AG04449 (cell line): ENCODE data around the gene AKR1B1.

Source experiments
- CTCF ChIA-PET: fragments of 350-600 bp; formaldehyde crosslinking; extraction: SDS; loops from one replicate; lab custom pipeline; 2021; ENCODE audit warnings: antibody characterized with exemption; lab: Yijun Ruan, JAX
- POLR2A ChIA-PET: fragments of 400-600, 350-600 bp; formaldehyde crosslinking; extraction: SDS; loops from one replicate; lab custom pipeline; 2020; ENCODE audit warnings: antibody characterized with exemption, inconsistent platforms; lab: Yijun Ruan, JAX
- DNase-seq: peaks from one replicate; pipeline ENCODE4 v3.0.0-alpha.2; 2010; ENCODE audit warnings: low read depth, low spot score
- H3K4me3 ChIP-seq: 2 replicates; pipeline ENCODE4 v1.5.1; 2011; ENCODE audit warnings: low read depth, mild to moderate bottlenecking, control low read depth, low read length
- CTCF ChIP-seq: IDR thresholded peaks from one replicate; pipeline ENCODE4 v1.5.1; 2011; ENCODE audit warnings: mild to moderate bottlenecking, moderate library complexity, low read length, control low read depth, inconsistent platforms; ENCODE audit not compliant: insufficient read depth; ENCODE audit errors: missing control alignments

AKR1B1 gene

DNA sequence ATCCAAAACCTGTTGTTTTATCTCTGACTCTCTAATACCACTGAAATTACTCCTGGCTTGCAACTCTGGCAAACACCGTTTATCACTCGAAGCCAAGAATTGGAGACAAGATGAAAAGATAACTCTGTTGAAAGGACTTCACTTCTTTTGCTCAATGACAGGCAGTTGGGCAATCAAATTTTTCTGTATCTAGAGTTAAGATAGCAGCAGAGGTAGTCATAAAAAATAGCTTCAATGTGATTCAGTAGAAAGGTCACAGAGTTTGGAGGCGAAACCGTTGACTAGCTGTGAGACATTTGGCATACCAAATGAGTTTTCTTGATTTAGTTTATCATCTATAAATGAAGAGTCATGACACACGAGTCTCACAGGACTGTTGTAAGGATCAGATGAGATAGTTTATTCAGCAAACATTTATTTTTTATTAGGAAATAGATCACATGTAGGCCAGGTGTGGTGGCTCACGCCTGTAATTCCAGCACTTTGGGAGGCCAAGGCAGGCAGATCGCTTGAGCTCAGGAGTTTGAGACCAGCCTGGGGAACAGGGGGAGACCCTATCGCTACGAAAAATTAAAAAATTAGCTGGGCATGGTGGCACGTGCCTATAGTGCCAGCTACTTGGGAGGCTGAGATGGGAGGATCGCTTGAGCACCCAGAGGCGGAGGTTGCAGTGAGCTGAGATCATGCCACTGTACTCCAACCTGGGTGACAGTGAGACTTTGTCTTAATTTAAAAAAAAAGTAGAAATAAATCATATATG lies 23.6 kb downstream of the AKR1B1 start:
- no peak for TF ChIP-seq CTCF
- POLR2A ChIA-PET, result interaction anchor here (1.0 kb wide), 1 partner anchor 13 kb away, joined by 4 read pairs; no protein-coding TSS in a partner anchor
- no peak for DNase-seq
- CTCF ChIA-PET, result interaction anchor here (1.0 to 2.8 kb wide), 9 partner anchors 8 to 177 kb away, joined by 3 to 43 read pairs (median 4); no protein-coding TSS in a partner anchor
- no peak overlapping the region for H3K4me3 ChIP-seq

DNA sequence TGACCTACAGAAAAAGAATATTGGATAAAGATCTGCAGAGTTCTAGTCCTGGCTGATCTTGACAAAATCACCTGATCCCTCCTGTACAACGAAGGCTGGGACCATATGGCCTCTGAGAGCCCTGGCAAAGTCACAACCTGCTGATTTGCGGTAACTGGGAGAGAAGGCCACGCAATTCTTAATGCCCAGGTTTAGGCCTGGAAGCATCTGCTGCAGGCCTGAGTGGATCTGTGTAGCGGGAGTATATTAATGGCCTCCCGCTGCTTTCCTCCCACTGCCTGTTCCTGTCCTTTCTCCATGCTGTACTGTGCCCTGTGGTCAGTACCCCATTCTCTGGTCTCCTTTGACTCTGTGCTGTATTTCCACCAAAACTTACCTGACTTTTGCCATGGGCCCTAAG lies 24.2 kb downstream of the AKR1B1 start:
- no peak overlapping the region for H3K4me3 ChIP-seq
- TF ChIP-seq CTCF, result no peak
- DNase-seq, result no peak
- POLR2A ChIA-PET, result interaction anchor here (1.0 kb wide), 1 partner anchor 14 kb away, joined by 4 read pairs; no protein-coding TSS in a partner anchor
- CTCF ChIA-PET, result interaction anchor here (1.4 to 2.8 kb wide), 7 partner anchors 9 to 177 kb away, joined by 3 to 43 read pairs (median 5); no protein-coding TSS in a partner anchor

- POLR2A ChIA-PET, result no interaction called here
- no peak for TF ChIP-seq CTCF
- CTCF ChIA-PET, result interaction anchor here (0.7 to 9.6 kb wide), 40 partner anchors 10 to 256 kb away, joined by 3 to 417 read pairs (median 6); partner anchors contain the start of genes AKR1B1, AKR1B10 and AKR1B15
- DNase-seq, result no peak
- no peak overlapping the region for H3K4me3 ChIP-seq
Observed at GRCh38 chr7:134433430-134433829, 25.5 kb downstream of the AKR1B1 start.

DNA sequence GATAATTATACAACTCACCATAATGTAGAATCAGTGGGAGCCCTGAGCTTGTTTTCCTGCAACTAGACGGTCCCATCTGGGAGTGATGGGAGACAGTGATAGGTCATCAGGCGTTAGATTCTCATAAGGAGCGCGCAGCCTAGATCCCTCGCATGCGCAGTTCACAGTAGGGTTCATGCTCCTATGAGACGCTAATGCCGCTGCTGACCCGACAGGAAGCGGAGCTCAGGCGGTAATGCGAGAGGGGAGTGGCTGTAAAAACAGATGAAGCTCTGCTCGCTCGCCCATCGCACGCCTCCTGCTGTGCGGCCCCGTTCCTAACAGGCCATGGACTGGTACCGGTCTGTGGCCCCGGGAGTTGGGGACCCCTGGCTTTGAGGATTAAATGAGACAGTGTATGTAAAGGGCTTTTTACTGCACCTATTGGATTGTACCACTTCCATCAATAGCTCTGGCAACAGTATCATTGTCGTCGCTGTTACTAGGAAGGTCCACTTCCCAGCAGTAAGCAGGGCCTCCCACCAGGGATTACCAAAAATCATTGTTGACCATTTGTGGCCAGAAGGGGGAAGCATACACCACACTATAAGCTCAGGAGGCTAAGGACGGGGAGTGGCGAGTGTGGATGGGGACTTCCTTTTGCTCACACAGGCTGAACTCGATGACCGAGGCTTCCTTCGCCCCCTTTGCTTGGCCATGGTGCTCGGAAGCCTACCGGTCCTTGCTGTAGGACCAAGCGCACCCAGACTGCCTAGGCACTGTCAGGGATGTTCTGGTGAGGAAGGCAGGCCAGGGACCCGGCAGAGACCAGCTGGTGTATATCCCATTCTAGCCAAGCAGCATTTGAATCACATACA lies 26.4 kb downstream of the AKR1B1 start:
- DNase-seq, result no peak
- peak overlapping the region; percentile 53 for H3K4me3 ChIP-seq
- CTCF ChIA-PET, result interaction anchor here (0.6 to 9.6 kb wide), 55 partner anchors 9 to 738 kb away, joined by 3 to 417 read pairs (median 4); partner anchors contain the start of genes AKR1B1, AKR1B10, AKR1B15 and BPGM
- peak; percentile 74 for TF ChIP-seq CTCF
- POLR2A ChIA-PET, result interaction anchor here (0.7 to 1.2 kb wide), 4 partner anchors 11 to 115 kb away, joined by 3 to 4 read pairs (median 4); no protein-coding TSS in a partner anchor

DNA sequence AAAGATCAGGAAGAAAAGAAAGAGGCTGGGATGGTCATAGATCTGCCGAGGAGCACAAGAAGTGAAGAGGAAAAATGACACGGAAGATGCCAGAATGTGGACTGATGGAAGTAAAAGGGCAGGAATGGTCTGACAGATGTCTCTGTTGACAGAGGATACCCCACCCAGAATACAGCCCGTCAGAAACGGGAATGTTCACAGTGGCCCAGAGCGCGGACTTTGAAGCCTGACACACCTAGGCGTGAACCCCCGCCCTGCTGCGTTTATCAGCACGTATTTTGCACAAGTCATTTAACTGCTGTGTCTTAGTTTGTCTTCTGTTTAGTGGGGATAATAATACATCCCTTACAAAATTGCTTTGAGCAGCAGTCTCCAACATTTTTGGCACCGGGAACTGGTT lies 27.1 kb downstream of the AKR1B1 start:
- DNase-seq, result no peak
- CTCF ChIA-PET, result interaction anchor here (0.7 to 9.6 kb wide), 32 partner anchors 8 to 291 kb away, joined by 3 to 417 read pairs (median 6); partner anchors contain the start of genes AKR1B1, AKR1B10, AKR1B15 and BPGM
- TF ChIP-seq CTCF, result no peak
- POLR2A ChIA-PET, result interaction anchor here (1.0 to 1.2 kb wide), 2 partner anchors 12 to 83 kb away, joined by 3 to 4 read pairs; no protein-coding TSS in a partner anchor
- peak overlapping the region; percentile 53; the same call in 1 of the 2 replicates for H3K4me3 ChIP-seq
